Activated B cell treated with CpG ODN at 0.5 μM for 24 hours (primary cell): Measurements from ENCODE around the gene NDUFA5. TPM values are rescaled to one million over a fixed set of nuclear protein-coding genes. Genes with fewer than 3 reads are reported as not detected.

Source experiments
- ATAC-seq: fragments of 200-7000 bp; cut with Tn5 transposase; one replicate; pipeline ENCODE4 v1.10.0; 2021; ENCODE audit warnings: low read depth, mild to moderate bottlenecking, moderate library complexity
- CTCF ChIA-PET: fragments of 350-600 bp; sonication (Branson Sonifier 250); formaldehyde crosslinking; loops from one replicate; lab custom pipeline; 2021; ENCODE audit warnings: antibody characterized with exemption; lab: Charles Lee
- POLR2A ChIA-PET: fragments of 350-600 bp; sonication (Branson Sonifier 250); formaldehyde crosslinking; loops from one replicate; lab custom pipeline; 2021; ENCODE audit warnings: antibody characterized with exemption; lab: Charles Lee
- DNase-seq: peaks from one replicate; pipeline ENCODE4 v3.0.0; 2022
- H3K27ac Mint-ChIP-seq: one replicate; pipeline ENCODE4 v1.8.0; 2020; ENCODE audit warnings: mixed read lengths
- H3K27me3 Mint-ChIP-seq: one replicate; pipeline ENCODE4 v1.8.0; 2021; ENCODE audit warnings: mixed read lengths
- H3K36me3 Mint-ChIP-seq: one replicate; pipeline ENCODE4 v1.8.0; 2021; ENCODE audit warnings: low read depth, mixed read lengths
- H3K4me1 Mint-ChIP-seq: one replicate; pipeline ENCODE4 v1.8.0; 2021; ENCODE audit warnings: mixed read lengths
- H3K4me3 Mint-ChIP-seq: one replicate; pipeline ENCODE4 v1.8.0; 2020; ENCODE audit warnings: mild to moderate bottlenecking, mixed read lengths
- H3K9me3 Mint-ChIP-seq: one replicate; pipeline ENCODE4 v1.8.0; 2020; ENCODE audit warnings: mixed read lengths
- intact Hi-C: fragments of 100-400 bp; cut with micrococcal nuclease; formaldehyde crosslinking; loops from one replicate; pipeline ENCODE4 v1.15.1; 2024
- total RNA-seq: library from RNA; stranded (reverse); gene quantifications from 2 replicates; pipeline ENCODE4 v1.2.3, GENCODE V29; 2022
- TF ChIP-seq, protein P1 (sequence below): fragments of 200-600 bp; IDR thresholded peaks from one replicate; pipeline ENCODE4 v1.8.0; 2022; ENCODE audit warnings: antibody characterized with exemption, mild to moderate bottlenecking

The NDUFA5 gene
- total RNA-seq, 1 donor from 2014 or later, result 54.3 TPM

DNA sequence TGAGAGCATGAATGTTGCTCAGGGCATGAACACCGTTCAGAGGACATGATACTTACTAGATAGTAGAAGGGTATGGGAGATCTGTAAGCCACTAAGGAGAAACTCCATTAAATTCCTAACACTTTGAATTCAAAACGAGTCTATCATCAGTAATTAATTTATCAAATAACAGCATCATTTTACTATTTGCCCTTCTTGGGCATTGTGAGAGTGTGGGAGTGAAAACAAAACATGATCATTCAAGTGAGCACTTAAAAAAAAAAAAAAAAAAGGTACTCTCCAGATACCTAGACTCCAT, 23.5 kb upstream of the NDUFA5 start:
- H3K9me3 Mint-ChIP-seq, result no peaks in the 10 kb centered on the region
- TF ChIP-seq, protein P1, sequence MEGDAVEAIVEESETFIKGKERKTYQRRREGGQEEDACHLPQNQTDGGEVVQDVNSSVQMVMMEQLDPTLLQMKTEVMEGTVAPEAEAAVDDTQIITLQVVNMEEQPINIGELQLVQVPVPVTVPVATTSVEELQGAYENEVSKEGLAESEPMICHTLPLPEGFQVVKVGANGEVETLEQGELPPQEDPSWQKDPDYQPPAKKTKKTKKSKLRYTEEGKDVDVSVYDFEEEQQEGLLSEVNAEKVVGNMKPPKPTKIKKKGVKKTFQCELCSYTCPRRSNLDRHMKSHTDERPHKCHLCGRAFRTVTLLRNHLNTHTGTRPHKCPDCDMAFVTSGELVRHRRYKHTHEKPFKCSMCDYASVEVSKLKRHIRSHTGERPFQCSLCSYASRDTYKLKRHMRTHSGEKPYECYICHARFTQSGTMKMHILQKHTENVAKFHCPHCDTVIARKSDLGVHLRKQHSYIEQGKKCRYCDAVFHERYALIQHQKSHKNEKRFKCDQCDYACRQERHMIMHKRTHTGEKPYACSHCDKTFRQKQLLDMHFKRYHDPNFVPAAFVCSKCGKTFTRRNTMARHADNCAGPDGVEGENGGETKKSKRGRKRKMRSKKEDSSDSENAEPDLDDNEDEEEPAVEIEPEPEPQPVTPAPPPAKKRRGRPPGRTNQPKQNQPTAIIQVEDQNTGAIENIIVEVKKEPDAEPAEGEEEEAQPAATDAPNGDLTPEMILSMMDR, result no peak
- no peaks in the 10 kb centered on the region for H3K36me3 Mint-ChIP-seq
- CTCF ChIA-PET, result no interaction called here
- DNase-seq, result no peak
- no peak overlapping the region for H3K4me3 Mint-ChIP-seq
- no peak overlapping the region for H3K27ac Mint-ChIP-seq
- H3K27me3 Mint-ChIP-seq, result peaks cover 30% of the 10 kb centered on the region
- intact Hi-C loops, result no loop called here
- POLR2A ChIA-PET, result no interaction called here
- no peak for ATAC-seq
- H3K4me1 Mint-ChIP-seq, result no peaks in the 10 kb centered on the region

DNA sequence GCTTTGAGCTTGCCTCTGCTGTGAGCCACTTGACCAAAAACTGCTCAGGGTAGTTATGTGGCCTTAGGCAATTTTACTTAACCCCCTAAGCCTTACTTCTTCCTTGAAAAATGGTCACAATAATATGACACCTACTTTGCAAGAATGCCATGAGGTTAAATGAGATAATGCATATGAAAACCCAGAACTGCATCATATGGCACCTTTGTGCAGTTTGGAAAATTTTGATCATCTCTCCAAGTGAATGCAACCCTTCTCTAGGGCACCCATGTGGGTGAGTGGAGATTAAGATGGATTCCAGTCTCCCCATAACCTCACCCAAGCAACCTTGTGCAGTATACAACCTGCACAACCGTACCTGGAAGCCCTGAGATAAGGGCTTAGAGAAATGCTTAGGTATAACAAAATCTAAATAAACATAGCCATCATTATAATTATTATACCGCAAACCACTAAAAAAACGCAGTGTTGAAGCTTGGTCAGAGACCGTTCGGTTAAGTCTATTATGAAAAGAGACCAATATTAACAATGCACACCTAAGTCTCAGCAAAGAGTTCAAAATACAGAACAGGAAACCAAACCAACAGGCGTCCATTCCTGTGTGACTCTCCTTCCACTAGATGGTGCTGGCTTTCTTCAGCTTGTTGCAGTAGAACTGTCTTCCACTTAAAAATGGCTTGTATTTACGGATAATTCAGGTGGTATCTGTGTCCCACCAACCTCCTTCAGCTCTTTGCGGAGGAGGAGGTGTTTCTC, 23.0 kb upstream of the NDUFA5 start:
- no peak for ATAC-seq

DNA sequence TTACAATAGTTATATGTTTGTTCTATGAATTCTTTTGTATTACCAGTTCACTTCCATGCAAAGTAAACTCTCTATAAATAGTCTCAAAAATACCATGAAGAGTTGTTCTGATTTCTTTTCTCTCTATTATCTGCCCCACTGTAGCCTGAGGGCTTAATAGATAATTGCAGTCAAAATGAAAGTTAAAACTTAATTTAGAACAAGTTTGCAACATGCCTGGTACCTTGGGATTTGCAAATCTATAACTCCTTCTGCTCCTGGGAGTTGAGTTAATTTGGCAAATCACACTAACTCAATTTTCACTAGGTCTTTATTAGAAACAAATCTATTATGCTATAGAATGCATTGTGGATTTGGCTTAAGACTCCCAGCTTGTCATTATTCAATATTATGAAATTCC, 21.8 kb upstream of the NDUFA5 start:
- Mint-ChIP-seq H3K36me3 (no peaks in the 10 kb centered on the region), H3K4me3 (no peak overlapping the region), H3K4me1 (no peaks in the 10 kb centered on the region), H3K27ac (no peak overlapping the region), H3K27me3 (peaks cover 31% of the 10 kb centered on the region), H3K9me3 (no peaks in the 10 kb centered on the region)
- ATAC-seq, result no peak
- TF ChIP-seq, protein P1, result no peak
- ChIA-PET CTCF (no interaction called here), POLR2A (no interaction called here)
- intact Hi-C loops, result no loop called here
- DNase-seq, result no peak

More for the DNA sequence above, 23.0 kb upstream of the NDUFA5 start:
- ChIA-PET CTCF (no interaction called here), POLR2A (no interaction called here)
- TF ChIP-seq, protein P1, result no peak
- H3K9me3 Mint-ChIP-seq, result no peaks in the 10 kb centered on the region
- DNase-seq, result no peak
- peaks cover 29% of the 10 kb centered on the region for H3K27me3 Mint-ChIP-seq
- H3K4me1 Mint-ChIP-seq, result no peaks in the 10 kb centered on the region
- no peak overlapping the region for H3K27ac Mint-ChIP-seq
- H3K36me3 Mint-ChIP-seq, result no peaks in the 10 kb centered on the region
- intact Hi-C loops, result no loop called here
- H3K4me3 Mint-ChIP-seq, result no peak overlapping the region

DNA sequence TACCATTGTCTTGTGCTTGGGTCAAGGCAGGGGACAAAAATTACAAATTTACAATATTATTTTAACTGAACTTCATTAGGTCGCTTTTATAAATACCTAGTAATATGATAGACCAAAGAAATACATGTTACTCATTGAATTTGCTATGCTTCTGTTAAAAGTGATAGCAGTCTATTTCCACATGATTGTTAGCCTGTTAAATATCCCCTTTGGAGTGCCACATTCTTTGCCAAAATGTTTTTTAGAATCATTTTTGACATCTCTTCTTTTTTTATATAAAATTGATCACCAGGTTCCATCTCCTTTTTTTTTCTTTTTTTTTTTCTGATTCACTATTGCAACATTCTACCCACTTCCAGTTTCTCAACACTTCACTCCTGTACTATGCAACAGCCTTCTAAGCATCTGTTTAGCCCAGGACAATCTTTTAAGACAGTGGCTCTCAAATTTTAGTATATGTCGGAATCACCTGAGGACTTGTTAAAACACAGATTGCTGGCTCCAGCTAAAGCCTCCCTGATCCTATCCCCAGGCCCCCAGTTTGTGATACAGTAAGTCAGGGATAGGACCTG, 16.4 kb upstream of the NDUFA5 start:
- Mint-ChIP-seq H3K4me1 (peaks cover 6% of the 10 kb centered on the region), H3K9me3 (no peaks in the 10 kb centered on the region), H3K27me3 (peaks cover 11% of the 10 kb centered on the region), H3K27ac (no peak overlapping the region), H3K36me3 (no peaks in the 10 kb centered on the region), H3K4me3 (no peak overlapping the region)
- ChIA-PET POLR2A (no interaction called here), CTCF (no interaction called here)
- ATAC-seq, result no peak
- TF ChIP-seq, protein P1, result no peak
- DNase-seq, result no peak
- intact Hi-C loops, result no loop called here

DNA sequence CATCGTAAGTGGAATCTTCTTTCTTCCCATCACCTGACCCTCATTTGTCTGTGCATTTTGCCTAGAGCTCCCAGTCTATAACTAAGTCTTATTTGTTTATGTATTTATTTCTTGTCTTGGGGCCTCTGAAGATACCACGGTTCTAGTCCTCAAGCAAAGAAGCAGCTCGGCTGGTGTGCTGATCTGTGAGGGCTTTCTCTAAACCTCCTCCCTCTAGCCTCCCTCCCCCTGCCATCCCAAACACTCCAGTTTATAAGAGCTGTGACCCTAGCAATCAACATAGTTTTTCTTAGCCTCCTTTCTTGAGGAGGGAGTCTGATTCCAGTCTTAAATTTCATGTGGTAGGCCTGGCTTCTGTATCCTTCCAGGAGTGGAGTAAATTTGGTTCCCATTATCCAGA, 15.7 kb upstream of the NDUFA5 start:
- Mint-ChIP-seq H3K4me1 (peaks cover 6% of the 10 kb centered on the region), H3K27ac (no peak overlapping the region), H3K9me3 (no peaks in the 10 kb centered on the region), H3K4me3 (no peak overlapping the region), H3K36me3 (no peaks in the 10 kb centered on the region), H3K27me3 (peaks cover 7% of the 10 kb centered on the region)
- ChIA-PET POLR2A (no interaction called here), CTCF (interaction anchor here (0.7 kb wide), 1 partner anchor 40 kb away, joined by 3 read pairs; no protein-coding TSS in a partner anchor)
- intact Hi-C loops, result no loop called here
- TF ChIP-seq, protein P1, result no peak
- no peak for ATAC-seq
- no peak for DNase-seq
